ENCODE data around the gene ALDH3B2. TPM values are rescaled to one million over a fixed set of nuclear protein-coding genes. Genes with fewer than 3 reads are reported as not detected.

Gene ALDH3B2
- polyA plus RNA-seq, 3 donors = not detected

DNA sequence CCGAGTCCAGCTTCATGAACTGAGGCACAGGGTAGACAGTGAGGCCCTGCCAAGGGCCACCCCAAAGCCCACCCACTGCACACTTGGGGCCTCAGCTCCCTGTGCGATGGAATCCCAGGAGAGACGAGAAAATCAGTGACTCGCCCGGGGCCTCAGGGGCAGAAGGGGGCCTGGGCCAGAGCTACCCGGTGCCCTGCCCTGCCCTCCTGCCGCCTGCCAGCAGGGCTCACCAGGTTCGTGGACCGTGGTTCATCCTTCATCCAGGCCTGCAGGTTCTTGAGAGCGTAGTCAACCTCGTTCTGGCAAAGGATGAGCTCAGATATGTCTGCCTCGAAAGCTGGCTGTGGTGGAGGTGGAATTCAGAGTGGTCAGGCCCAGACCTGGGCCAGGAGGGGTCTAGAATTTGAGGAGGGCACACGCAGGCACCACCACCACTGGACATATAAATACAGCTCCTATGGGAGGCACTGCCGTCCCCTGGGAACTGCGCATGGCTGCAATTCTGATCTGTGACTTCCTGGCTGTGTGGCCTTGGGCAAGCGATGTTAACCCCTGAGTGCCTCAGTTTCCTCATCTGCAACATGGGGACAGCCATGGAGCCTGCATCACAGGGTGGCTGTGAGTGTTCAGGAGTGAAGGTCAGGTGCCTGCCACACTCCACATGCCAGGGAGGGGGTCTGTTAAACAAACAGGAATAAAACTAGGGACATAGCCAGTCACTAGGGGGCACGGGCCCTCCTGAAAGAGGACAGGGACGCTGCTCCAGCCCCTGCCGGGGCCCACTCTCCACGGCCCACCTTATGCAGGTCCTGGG, 7.5 kb downstream of the ALDH3B2 start:
- H3K4me1 Mint-ChIP-seq = no peaks in the 10 kb centered on the region
- WGBS (ENCODE audit: insufficient coverage) = 88% methylated on average over 17 of the region's 20 CpGs
- no peak overlapping the region for H3K27ac Mint-ChIP-seq
- Histone ChIP-seq H3K9ac (ENCODE audit: insufficient read depth, low read length, poor library complexity, severe bottlenecking) (no peak overlapping the region), H3K27me3 (ENCODE audit: control insufficient read depth in 2 of 2, insufficient read depth in 2 of 2, low read length in 2 of 2) (no peaks in the 10 kb centered on the region), H2AFZ (ENCODE audit: insufficient read depth, low read depth, low read length, poor library complexity, severe bottlenecking) (no peak overlapping the region), H3K4me3 (replicated peaks in 1 of 3; ENCODE audit: low read depth in 2 of 3, low read length in 3 of 3) (no peak overlapping the region), H3K4me1 (ENCODE audit: control insufficient read depth in 1 of 2, insufficient read depth in 2 of 2, low read length in 2 of 2) (no peaks in the 10 kb centered on the region), H3K4me2 (replicated peaks; ENCODE audit: extremely low read depth, low read length, poor library complexity, severe bottlenecking) (no peak overlapping the region), H3K27ac (ENCODE audit: low read depth in 1 of 2, low read length in 2 of 2) (no peak overlapping the region), H3K79me2 (ENCODE audit: insufficient read depth, low read length) (no peaks in the 10 kb centered on the region), H4K20me1 (ENCODE audit: insufficient read depth, low read length) (no peaks in the 10 kb centered on the region), H3K9me3 (replicated peaks in 1 of 2; ENCODE audit: control insufficient read depth in 1 of 2, insufficient read depth in 1 of 2, low read length in 2 of 2) (no peaks in the 10 kb centered on the region), H3K36me3 (replicated peaks in 1 of 2; ENCODE audit: control insufficient read depth in 1 of 2, insufficient read depth in 2 of 2, low read length in 2 of 2) (no peaks in the 10 kb centered on the region)
- intact Hi-C loops (cut with micrococcal nuclease) = no loop called here
- no peaks in the 10 kb centered on the region for H3K36me3 Mint-ChIP-seq
- H3K9me3 Mint-ChIP-seq = no peaks in the 10 kb centered on the region
- H3K4me3 Mint-ChIP-seq = no peak overlapping the region
- no peak for DNase-seq
- TF ChIP-seq, protein P1, sequence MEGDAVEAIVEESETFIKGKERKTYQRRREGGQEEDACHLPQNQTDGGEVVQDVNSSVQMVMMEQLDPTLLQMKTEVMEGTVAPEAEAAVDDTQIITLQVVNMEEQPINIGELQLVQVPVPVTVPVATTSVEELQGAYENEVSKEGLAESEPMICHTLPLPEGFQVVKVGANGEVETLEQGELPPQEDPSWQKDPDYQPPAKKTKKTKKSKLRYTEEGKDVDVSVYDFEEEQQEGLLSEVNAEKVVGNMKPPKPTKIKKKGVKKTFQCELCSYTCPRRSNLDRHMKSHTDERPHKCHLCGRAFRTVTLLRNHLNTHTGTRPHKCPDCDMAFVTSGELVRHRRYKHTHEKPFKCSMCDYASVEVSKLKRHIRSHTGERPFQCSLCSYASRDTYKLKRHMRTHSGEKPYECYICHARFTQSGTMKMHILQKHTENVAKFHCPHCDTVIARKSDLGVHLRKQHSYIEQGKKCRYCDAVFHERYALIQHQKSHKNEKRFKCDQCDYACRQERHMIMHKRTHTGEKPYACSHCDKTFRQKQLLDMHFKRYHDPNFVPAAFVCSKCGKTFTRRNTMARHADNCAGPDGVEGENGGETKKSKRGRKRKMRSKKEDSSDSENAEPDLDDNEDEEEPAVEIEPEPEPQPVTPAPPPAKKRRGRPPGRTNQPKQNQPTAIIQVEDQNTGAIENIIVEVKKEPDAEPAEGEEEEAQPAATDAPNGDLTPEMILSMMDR (IDR thresholded peaks at IDR 0.05) = no peak
- H3K27me3 Mint-ChIP-seq (ENCODE audit: low read depth in 3 of 3) = no peaks in the 10 kb centered on the region

DNA sequence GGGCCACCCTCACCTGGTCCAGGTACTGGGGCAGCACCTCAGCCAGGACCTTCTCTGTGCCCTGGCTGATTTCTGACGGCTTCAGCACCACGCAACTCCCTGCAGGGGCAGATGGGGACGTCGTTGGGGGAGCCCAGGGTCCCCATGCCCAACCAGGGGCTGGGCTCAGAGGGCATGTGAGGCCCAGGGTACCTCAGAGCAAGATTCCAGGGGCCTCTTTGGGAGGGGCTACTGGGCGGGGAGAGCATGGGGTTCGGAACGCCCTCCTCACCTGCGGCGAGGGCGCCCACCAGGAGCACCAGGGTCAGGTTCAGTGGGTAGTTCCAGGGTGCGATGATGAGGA, 8.1 kb downstream of the ALDH3B2 start:
- Histone ChIP-seq H3K4me3 (replicated peaks in 1 of 3; ENCODE audit: low read depth in 2 of 3, low read length in 3 of 3) (no peak overlapping the region), H4K20me1 (ENCODE audit: insufficient read depth, low read length) (no peaks in the 10 kb centered on the region), H2AFZ (ENCODE audit: insufficient read depth, low read depth, low read length, poor library complexity, severe bottlenecking) (no peak overlapping the region), H3K27ac (ENCODE audit: low read depth in 1 of 2, low read length in 2 of 2) (no peak overlapping the region), H3K4me1 (ENCODE audit: control insufficient read depth in 1 of 2, insufficient read depth in 2 of 2, low read length in 2 of 2) (no peaks in the 10 kb centered on the region), H3K27me3 (ENCODE audit: control insufficient read depth in 2 of 2, insufficient read depth in 2 of 2, low read length in 2 of 2) (no peaks in the 10 kb centered on the region), H3K9ac (ENCODE audit: insufficient read depth, low read length, poor library complexity, severe bottlenecking) (no peak overlapping the region), H3K4me2 (replicated peaks; ENCODE audit: extremely low read depth, low read length, poor library complexity, severe bottlenecking) (no peak overlapping the region), H3K79me2 (ENCODE audit: insufficient read depth, low read length) (no peaks in the 10 kb centered on the region), H3K36me3 (replicated peaks in 1 of 2; ENCODE audit: control insufficient read depth in 1 of 2, insufficient read depth in 2 of 2, low read length in 2 of 2) (no peaks in the 10 kb centered on the region), H3K9me3 (replicated peaks in 1 of 2; ENCODE audit: control insufficient read depth in 1 of 2, insufficient read depth in 1 of 2, low read length in 2 of 2) (no peaks in the 10 kb centered on the region)
- no peak for DNase-seq
- WGBS (ENCODE audit: insufficient coverage) = 93% methylated on average over 11 of the region's 11 CpGs
- Mint-ChIP-seq H3K4me1 (no peaks in the 10 kb centered on the region), H3K4me3 (no peak overlapping the region), H3K36me3 (no peaks in the 10 kb centered on the region), H3K27ac (no peak overlapping the region), H3K9me3 (no peaks in the 10 kb centered on the region), H3K27me3 (ENCODE audit: low read depth in 3 of 3) (no peaks in the 10 kb centered on the region)
- intact Hi-C loops (cut with micrococcal nuclease) = no loop called here
- TF ChIP-seq, protein P1 (IDR thresholded peaks at IDR 0.05) = no peak
